A549 (cell line): ENCODE data around the gene FGFR3. TPM values are rescaled to one million over a fixed set of nuclear protein-coding genes. Genes with fewer than 3 reads are reported as not detected.

Experiments used
- ATAC-seq, 2 experiments: fragments of 200-7000 bp in 1 of 2; fragments of >200 bp in 1 of 2; cut with Nextera tagmentation in 1 of 2; cut with Tn5 transposase in 1 of 2; 3 replicates each; pipeline versions ENCODE4 v1.8.0 to v1.9.1; 2018 to 2020; ENCODE audit warnings: mild to moderate bottlenecking in 1 of 2, moderate library complexity in 1 of 2
- CTCF ChIA-PET: fragments of 300-600 bp; sonication (Branson Sonifier 250); formaldehyde crosslinking; extraction: SDS; loops from one replicate; lab custom pipeline; 2021; ENCODE audit warnings: antibody characterized with exemption, inconsistent platforms; lab: Yijun Ruan, JAX
- POLR2A ChIA-PET: fragments of 350-600 bp; formaldehyde crosslinking; extraction: SDS; loops from one replicate; lab custom pipeline; 2021; ENCODE audit warnings: antibody characterized with exemption, inconsistent platforms; lab: Yijun Ruan, JAX
- DNase-seq, 2 experiments: peaks; one replicate each; pipeline versions ENCODE4 v3.0.0 to v3.0.0-alpha.2; 2011 to 2016; ENCODE audit warnings: low read depth in 1 of 2, low spot score in 1 of 2
- FAIRE-seq: peaks from 2 replicates; lab custom pipeline; 2011; peaks lifted over from hg19 to GRCh38; lab: Jason Lieb, UNC
- H3K27ac ChIP-seq, 2 experiments: fragments of >200 bp; sonication (Bioruptor Twin); formaldehyde crosslinking; 3 replicates each; pipeline ENCODE4 v1.5.1; 2016 to 2017
- H3K4me1 ChIP-seq: fragments of >200 bp; sonication (Bioruptor Twin); formaldehyde crosslinking; 3 replicates; pipeline ENCODE4 v1.6.1; 2016
- H3K4me2 ChIP-seq: fragments of >200 bp; sonication (Bioruptor Twin); formaldehyde crosslinking; 3 replicates; pipeline ENCODE4 v1.6.1; 2016
- H3K4me3 ChIP-seq: fragments of >200 bp; sonication (Bioruptor Twin); formaldehyde crosslinking; 3 replicates; pipeline ENCODE4 v1.5.1; 2016
- H3K9me3 ChIP-seq: fragments of >200 bp; sonication (Bioruptor Twin); formaldehyde crosslinking; 3 replicates; pipeline ENCODE4 v1.6.1; 2016
- ATOH8 ChIP-seq: fragments of 250-450 bp; sonication (Bioruptor Pico); IDR thresholded peaks from 2 replicates; pipeline ENCODE4 v1.5.0; 2020; ENCODE audit warnings: low read depth, mild to moderate bottlenecking, moderate library complexity
- CBX2 ChIP-seq: fragments of 200-600 bp; sonication (generic); IDR thresholded peaks from 2 replicates; pipeline ENCODE4 v1.6.1; 2016; ENCODE audit warnings: low read depth, mild to moderate bottlenecking, borderline replicate concordance
- CHD2 ChIP-seq: fragments of 150-350 bp; IDR thresholded peaks from 2 replicates; pipeline ENCODE4 v1.6.1; 2014; ENCODE audit warnings: low read length; ENCODE audit not compliant: partially characterized antibody
- CTCF ChIP-seq: fragments of >200 bp; sonication (Bioruptor Twin); formaldehyde crosslinking; IDR thresholded peaks from 3 replicates; pipeline ENCODE4 v1.5.1; 2016
- ELK1 ChIP-seq: fragments of 150-350 bp; IDR thresholded peaks from 2 replicates; pipeline ENCODE4 v1.6.1; 2014; ENCODE audit warnings: low read depth, mild to moderate bottlenecking, low read length
- EP300 ChIP-seq, 2 experiments: fragments of >200 bp; sonication (Bioruptor Twin); formaldehyde crosslinking; IDR thresholded peaks; 2 replicates in 1 of 2; 3 replicates in 1 of 2; pipeline ENCODE4 v1.6.1; 2016 to 2017
- FOSL2 ChIP-seq, 2 experiments: fragments of 450-650 bp in 1 of 2; fragments of >200 bp in 1 of 2; sonication (Bioruptor Twin) in 1 of 2; formaldehyde crosslinking; IDR thresholded peaks; 2 replicates each; pipeline versions ENCODE4 v1.5.0 to v1.6.1; 2016 to 2020; ENCODE audit warnings: mild to moderate bottlenecking in 1 of 2, moderate library complexity in 1 of 2
- FOXS1 ChIP-seq: fragments of 250-450 bp; sonication (Bioruptor Pico); IDR thresholded peaks from 2 replicates; pipeline ENCODE4 v1.5.0; 2020; ENCODE audit warnings: mild to moderate bottlenecking, moderate library complexity
- HDAC2 ChIP-seq: fragments of 200-600 bp; sonication (generic); IDR thresholded peaks from 2 replicates; pipeline ENCODE4 v1.6.1; 2016
- HOXA7 ChIP-seq: fragments of 250-450 bp; sonication (Bioruptor Pico); IDR thresholded peaks from 2 replicates; pipeline ENCODE4 v1.5.0; 2020; ENCODE audit warnings: mild to moderate bottlenecking, moderate library complexity
- HOXB13 ChIP-seq: fragments of 250-450 bp; sonication (Bioruptor Pico); IDR thresholded peaks from 2 replicates; pipeline ENCODE4 v1.5.0; 2020; ENCODE audit warnings: low read depth, mild to moderate bottlenecking, moderate library complexity
- JUN ChIP-seq, 2 experiments: fragments of >200 bp; sonication (Bioruptor Twin); formaldehyde crosslinking; IDR thresholded peaks; 2 replicates in 1 of 2; 3 replicates in 1 of 2; pipeline ENCODE4 v1.6.1; 2016 to 2017
- JUNB ChIP-seq: fragments of >200 bp; sonication (Bioruptor Twin); formaldehyde crosslinking; IDR thresholded peaks from 2 replicates; pipeline ENCODE4 v1.6.1; 2016
- MAFK ChIP-seq: fragments of 450-650 bp; IDR thresholded peaks from 2 replicates; pipeline ENCODE4 v1.6.1; 2014; ENCODE audit not compliant: partially characterized antibody
- MAZ ChIP-seq: fragments of 150-350 bp; IDR thresholded peaks from 2 replicates; pipeline ENCODE4 v1.6.1; 2014; ENCODE audit warnings: antibody characterized with exemption, low read depth, low read length, borderline replicate concordance
- NFE2L2 ChIP-seq: fragments of 150-350 bp; conservative IDR thresholded peaks from 2 replicates; pipeline ENCODE4 v1.6.1; 2014; ENCODE audit warnings: low read length
- NPAS2 ChIP-seq: fragments of 250-450 bp; sonication (Bioruptor Pico); IDR thresholded peaks from 2 replicates; pipeline ENCODE4 v1.8.0; 2022; ENCODE audit warnings: mild to moderate bottlenecking, moderate library complexity, borderline replicate concordance
- PHF8 ChIP-seq: fragments of 200-600 bp; sonication (generic); IDR thresholded peaks from 2 replicates; pipeline ENCODE4 v1.6.1; 2016; ENCODE audit warnings: low read depth, mild to moderate bottlenecking, antibody characterized with exemption, moderate library complexity, borderline replicate concordance
- POLR2A ChIP-seq: IDR thresholded peaks from 2 replicates; pipeline ENCODE4 v1.6.1; 2012; ENCODE audit warnings: mild to moderate bottlenecking, low read length
- RARB ChIP-seq: fragments of 250-450 bp; sonication (Bioruptor Pico); IDR thresholded peaks from 2 replicates; pipeline ENCODE4 v1.8.0; 2021; ENCODE audit warnings: mild to moderate bottlenecking, moderate library complexity
- RFX5 ChIP-seq: fragments of 450-650 bp; IDR thresholded peaks from 2 replicates; pipeline ENCODE4 v1.7.1; 2014; ENCODE audit warnings: antibody characterized with exemption, mild to moderate bottlenecking, moderate library complexity
- SREBF2 ChIP-seq: fragments of 450-650 bp; IDR thresholded peaks from 2 replicates; pipeline ENCODE4 v1.6.1; 2014; ENCODE audit warnings: mild to moderate bottlenecking, moderate library complexity
- TFCP2L1 ChIP-seq: fragments of 250-450 bp; sonication (Bioruptor Pico); IDR thresholded peaks from 2 replicates; pipeline ENCODE4 v1.5.0; 2021; ENCODE audit warnings: mild to moderate bottlenecking
- ZFP36 ChIP-seq: fragments of 450-650 bp; IDR thresholded peaks from 2 replicates; pipeline ENCODE4 v1.6.1; 2014; ENCODE audit warnings: borderline replicate concordance; ENCODE audit not compliant: partially characterized antibody
- ZSCAN20 ChIP-seq: fragments of 250-450 bp; sonication (Bioruptor Pico); IDR thresholded peaks from 2 replicates; pipeline ENCODE4 v1.8.0; 2022; ENCODE audit warnings: mild to moderate bottlenecking, moderate library complexity
- WGBS: methylation state at CpG from one replicate; pipeline ENCODE4 v1.1.6; 2017; ENCODE audit errors: missing lambda C conversion rate; 5-methylcytosine and 5-hydroxymethylcytosine counted together
- polyA plus RNA-seq, 4 experiments: library from polyadenylated mRNA; depleted of rRNA in 3 of 4; stranded (reverse); fragments of >200 nt; fragmentation: RNase III in 1 of 4; extraction: RNeasy Plus Mini Kit Qiagen cat#74134 plus additional on column Dnase treatment in 1 of 4; gene quantifications; 2 replicates in 3 of 4; 3 replicates in 1 of 4; pipeline ENCODE4 v1.2.3, GENCODE V29; 2011 to 2017
- TF ChIP-seq, protein P1 (sequence below): IDR thresholded peaks from 2 replicates; pipeline ENCODE4 v1.6.1; 2012; ENCODE audit warnings: low read depth, borderline replicate concordance
- TF ChIP-seq, protein P2 (sequence below): fragments of 200-600 bp; sonication (generic); IDR thresholded peaks from 2 replicates; pipeline ENCODE4 v1.6.1; 2016; ENCODE audit warnings: antibody characterized with exemption, mild to moderate bottlenecking, moderate library complexity

FGFR3 gene
- polyA plus RNA-seq, 2 of the 4 experiments (the other 2 are of a cell fraction) = 1.9 to 4.8 TPM

DNA sequence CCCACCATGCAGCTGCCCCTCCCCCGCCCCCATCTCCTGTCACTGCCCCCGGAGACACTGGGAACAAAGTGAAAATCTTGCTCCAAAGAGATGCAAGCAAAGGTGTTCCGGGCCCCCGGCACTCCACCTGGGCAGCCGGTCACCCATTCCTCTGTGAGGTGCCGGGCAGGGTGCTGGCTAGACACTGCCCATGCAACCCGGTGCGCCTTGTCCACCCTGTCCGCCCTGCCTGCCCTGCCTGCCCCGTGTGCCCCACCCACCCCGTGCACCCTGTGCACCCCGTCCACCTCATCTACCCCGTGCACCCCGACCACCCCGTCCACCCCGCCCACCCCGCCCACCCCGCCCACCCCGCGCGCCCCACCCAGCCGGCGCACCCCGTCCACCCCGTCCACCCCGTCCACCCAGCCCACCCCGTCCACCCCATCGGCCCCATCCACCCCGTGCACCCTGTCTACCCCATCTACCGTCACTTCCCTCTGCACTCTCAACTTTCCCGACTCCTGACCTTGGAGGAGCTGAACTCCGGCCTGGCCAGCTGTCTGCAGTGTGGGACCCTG, 31.9 kb upstream of the FGFR3 start:
- no peak for DNase-seq
- no peak overlapping the region for H3K4me3 ChIP-seq
- no peak for FAIRE-seq
- H3K4me1 ChIP-seq = peaks cover 36% of the 10 kb centered on the region
- POLR2A ChIA-PET = no interaction called here
- TF ChIP-seq RARB (no peak), ZSCAN20 (no peak), RFX5 (no peak), ZFP36 (no peak), CBX2 (no peak), ELK1 (no peak), HOXB13 (CRISPR knock-in tag) (no peak), CHD2 (no peak), SREBF2 (no peak), JUNB (no peak), HOXA7 (no peak), TFCP2L1 (CRISPR knock-in tag) (no peak), NPAS2 (no peak), MAZ (no peak), FOXS1 (CRISPR knock-in tag) (no peak), FOSL2 (IDR thresholded peaks at IDR 0.05) (no peak), FOSL2 (CRISPR knock-in tag; IDR thresholded peaks at IDR 0.05) (no peak), POLR2A (no peak)
- TF ChIP-seq, protein P1, sequence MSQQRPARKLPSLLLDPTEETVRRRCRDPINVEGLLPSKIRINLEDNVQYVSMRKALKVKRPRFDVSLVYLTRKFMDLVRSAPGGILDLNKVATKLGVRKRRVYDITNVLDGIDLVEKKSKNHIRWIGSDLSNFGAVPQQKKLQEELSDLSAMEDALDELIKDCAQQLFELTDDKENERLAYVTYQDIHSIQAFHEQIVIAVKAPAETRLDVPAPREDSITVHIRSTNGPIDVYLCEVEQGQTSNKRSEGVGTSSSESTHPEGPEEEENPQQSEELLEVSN = no peak
- TF ChIP-seq, protein P2, sequence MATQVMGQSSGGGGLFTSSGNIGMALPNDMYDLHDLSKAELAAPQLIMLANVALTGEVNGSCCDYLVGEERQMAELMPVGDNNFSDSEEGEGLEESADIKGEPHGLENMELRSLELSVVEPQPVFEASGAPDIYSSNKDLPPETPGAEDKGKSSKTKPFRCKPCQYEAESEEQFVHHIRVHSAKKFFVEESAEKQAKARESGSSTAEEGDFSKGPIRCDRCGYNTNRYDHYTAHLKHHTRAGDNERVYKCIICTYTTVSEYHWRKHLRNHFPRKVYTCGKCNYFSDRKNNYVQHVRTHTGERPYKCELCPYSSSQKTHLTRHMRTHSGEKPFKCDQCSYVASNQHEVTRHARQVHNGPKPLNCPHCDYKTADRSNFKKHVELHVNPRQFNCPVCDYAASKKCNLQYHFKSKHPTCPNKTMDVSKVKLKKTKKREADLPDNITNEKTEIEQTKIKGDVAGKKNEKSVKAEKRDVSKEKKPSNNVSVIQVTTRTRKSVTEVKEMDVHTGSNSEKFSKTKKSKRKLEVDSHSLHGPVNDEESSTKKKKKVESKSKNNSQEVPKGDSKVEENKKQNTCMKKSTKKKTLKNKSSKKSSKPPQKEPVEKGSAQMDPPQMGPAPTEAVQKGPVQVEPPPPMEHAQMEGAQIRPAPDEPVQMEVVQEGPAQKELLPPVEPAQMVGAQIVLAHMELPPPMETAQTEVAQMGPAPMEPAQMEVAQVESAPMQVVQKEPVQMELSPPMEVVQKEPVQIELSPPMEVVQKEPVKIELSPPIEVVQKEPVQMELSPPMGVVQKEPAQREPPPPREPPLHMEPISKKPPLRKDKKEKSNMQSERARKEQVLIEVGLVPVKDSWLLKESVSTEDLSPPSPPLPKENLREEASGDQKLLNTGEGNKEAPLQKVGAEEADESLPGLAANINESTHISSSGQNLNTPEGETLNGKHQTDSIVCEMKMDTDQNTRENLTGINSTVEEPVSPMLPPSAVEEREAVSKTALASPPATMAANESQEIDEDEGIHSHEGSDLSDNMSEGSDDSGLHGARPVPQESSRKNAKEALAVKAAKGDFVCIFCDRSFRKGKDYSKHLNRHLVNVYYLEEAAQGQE = no peak
- TF ChIP-seq, all 56 proteins: peak for 0
- ATAC-seq = peak in 1 of 2 experiments; percentile 9; a peak in 2 of 6 replicates
- CTCF ChIA-PET = interaction anchor here (1.1 to 1.3 kb wide), 2 partner anchors 48 to 138 kb away, joined by 3 read pairs; no protein-coding TSS in a partner anchor
- H3K27ac ChIP-seq = peak overlapping the region in 1 of 2 experiments; percentile 76; a peak in 3 of 6 replicates
- WGBS = 76% methylated on average over 4 of the region's 32 CpGs
- H3K4me2 ChIP-seq = peak overlapping the region; percentile 58
- no peaks in the 10 kb centered on the region for H3K9me3 ChIP-seq

GRCh38 chr4:1762264-1763010, 30.7 kb upstream of the FGFR3 start:
- peaks cover 40% of the 10 kb centered on the region for H3K4me1 ChIP-seq
- FAIRE-seq (no peak), ATAC-seq (no peak), DNase-seq (no peak)
- CTCF ChIA-PET = interaction anchor here (0.6 kb wide), 1 partner anchor 20 kb away, joined by 3 read pairs; no protein-coding TSS in a partner anchor
- H3K9me3 ChIP-seq = no peaks in the 10 kb centered on the region
- WGBS = 80% methylated on average over 1 of the region's 20 CpGs
- POLR2A ChIA-PET = no interaction called here
- H3K27ac ChIP-seq = peak overlapping the region in 1 of 2 experiments; percentile 63; a peak in 1 of 6 replicates
- H3K4me2 ChIP-seq = no peak overlapping the region
- no peak for TF ChIP-seq PHF8
- no peak for TF ChIP-seq HDAC2
- no peak for TF ChIP-seq NFE2L2
- no peak for TF ChIP-seq ATOH8 (CRISPR knock-in tag)
- TF ChIP-seq JUN (IDR thresholded peaks at IDR 0.05) = no peak
- no peak for TF ChIP-seq EP300 (IDR thresholded peaks at IDR 0.05)
- TF ChIP-seq CTCF = no peak
- no peak for TF ChIP-seq MAFK
- TF ChIP-seq MAZ = no peak
- H3K4me3 ChIP-seq = no peak overlapping the region
